ENCODE results near the gene SHANK3.

SHANK3 gene

GRCh38 chr22:50665738-50666137 is 6.9 kb upstream of the SHANK3 start:
- TF ChIP-seq POLR2AphosphoS5 (IDR thresholded peaks at IDR 0.05; ENCODE audit: low read depth, low read length) (no peak), SIN3A (IDR thresholded peaks at IDR 0.05; ENCODE audit: borderline replicate concordance, insufficient read depth, low read length) (no peak), REST (IDR thresholded peaks at IDR 0.05; ENCODE audit: insufficient read depth in 1 of 2, low read depth in 2 of 2, low read length in 2 of 2) (no peak), FOXP2 (optimal IDR thresholded peaks at IDR 0.05; ENCODE audit: borderline replicate concordance, extremely low read depth, extremely low read length, insufficient read depth) (no peak), TAF1 (IDR thresholded peaks at IDR 0.05; ENCODE audit: borderline replicate concordance, insufficient read depth, low read length) (no peak)

- TF ChIP-seq POLR2AphosphoS5 (IDR thresholded peaks at IDR 0.05; ENCODE audit: low read depth, low read length) (no peak), SIN3A (IDR thresholded peaks at IDR 0.05; ENCODE audit: borderline replicate concordance, insufficient read depth, low read length) (no peak), FOXP2 (optimal IDR thresholded peaks at IDR 0.05; ENCODE audit: borderline replicate concordance, extremely low read depth, extremely low read length, insufficient read depth) (no peak), TAF1 (IDR thresholded peaks at IDR 0.05; ENCODE audit: borderline replicate concordance, insufficient read depth, low read length) (no peak), REST (IDR thresholded peaks at IDR 0.05; ENCODE audit: insufficient read depth in 1 of 2, low read depth in 2 of 2, low read length in 2 of 2) (no peak)
Observed at GRCh38 chr22:50670513-50670912, 2.1 kb upstream of the SHANK3 start.

GRCh38 chr22:50670914-50671538 is 1.6 kb upstream of the SHANK3 start:
- TF ChIP-seq POLR2AphosphoS5 (IDR thresholded peaks at IDR 0.05; ENCODE audit: low read depth, low read length), result no peak
- no peak for TF ChIP-seq REST (IDR thresholded peaks at IDR 0.05; ENCODE audit: insufficient read depth in 1 of 2, low read depth in 2 of 2, low read length in 2 of 2)
- TF ChIP-seq FOXP2 (optimal IDR thresholded peaks at IDR 0.05; ENCODE audit: borderline replicate concordance, extremely low read depth, extremely low read length, insufficient read depth), result no peak
- no peak for TF ChIP-seq TAF1 (IDR thresholded peaks at IDR 0.05; ENCODE audit: borderline replicate concordance, insufficient read depth, low read length)
- no peak for TF ChIP-seq SIN3A (IDR thresholded peaks at IDR 0.05; ENCODE audit: borderline replicate concordance, insufficient read depth, low read length)

GRCh38 chr22:50671641-50672040 is 982 bp upstream of the SHANK3 start:
- TF ChIP-seq FOXP2 (optimal IDR thresholded peaks at IDR 0.05; ENCODE audit: borderline replicate concordance, extremely low read depth, extremely low read length, insufficient read depth), result no peak
- no peak for TF ChIP-seq TAF1 (IDR thresholded peaks at IDR 0.05; ENCODE audit: borderline replicate concordance, insufficient read depth, low read length)
- TF ChIP-seq POLR2AphosphoS5 (IDR thresholded peaks at IDR 0.05; ENCODE audit: low read depth, low read length), result no peak
- no peak for TF ChIP-seq SIN3A (IDR thresholded peaks at IDR 0.05; ENCODE audit: borderline replicate concordance, insufficient read depth, low read length)
- TF ChIP-seq REST (IDR thresholded peaks at IDR 0.05; ENCODE audit: insufficient read depth in 1 of 2, low read depth in 2 of 2, low read length in 2 of 2), result no peak
